ENCODE measurements around the gene DDI1. TPM values are rescaled to one million over a fixed set of nuclear protein-coding genes. Genes with fewer than 3 reads are reported as not detected.

Gene DDI1
- total and polyA plus RNA-seq, 2 of the 4 experiments (the other 2 are of a cell fraction) = not detected

DNA sequence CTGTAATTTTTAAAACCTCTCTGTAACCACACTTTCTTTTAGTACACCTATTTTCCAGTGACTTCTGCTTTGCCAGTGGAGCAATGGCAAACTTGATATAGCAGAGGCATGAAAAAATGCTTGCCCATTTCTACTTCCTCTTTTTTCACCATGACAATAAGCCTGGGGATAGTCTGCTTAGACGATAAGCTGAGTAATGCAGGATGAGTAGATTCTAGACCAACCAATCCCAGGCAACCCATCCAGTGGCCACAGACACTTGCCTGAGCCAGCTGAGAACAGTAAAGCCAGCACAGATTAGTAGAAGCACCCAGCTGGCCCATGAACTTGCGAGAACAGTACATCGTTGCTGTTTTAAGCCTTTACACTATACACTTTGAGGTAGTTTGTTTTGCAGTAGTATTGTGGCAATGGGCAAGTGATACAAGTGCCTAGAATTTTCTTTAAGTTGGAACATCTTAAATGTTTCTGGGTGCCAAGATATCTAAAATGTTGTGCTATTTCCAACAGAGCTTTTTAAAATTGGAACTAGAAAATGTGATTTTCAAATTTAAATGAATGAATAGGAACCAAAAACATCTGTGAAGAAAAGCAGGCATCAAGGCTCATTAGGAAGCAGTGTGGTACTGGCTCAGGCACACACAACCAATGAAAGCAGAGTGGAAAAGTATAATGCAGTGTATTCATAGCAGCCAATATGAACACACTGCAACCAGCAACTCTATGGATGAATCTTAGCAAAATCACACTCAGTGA, 37.7 kb downstream of the DDI1 start:
- no peak overlapping the region for H3K56ac ChIP-seq (ENCODE audit: extremely low read depth, insufficient read depth, low read length)
- no peak overlapping the region for H2BK15ac ChIP-seq (ENCODE audit: low read depth, low read length)
- H3K9me3 ChIP-seq (ENCODE audit: control insufficient read depth, insufficient read depth, low read length) = no peaks in the 10 kb centered on the region
- intact Hi-C loops (cut with micrococcal nuclease) (no loop called here), dilution Hi-C loops (cut with HindIII; ENCODE audit: low sequenced_read_pairs, unreplicated experiment) (no loop called here), in situ Hi-C loops (cut with MboI; ENCODE audit: low sequenced_read_pairs) (no loop called here)
- H3K9me1 ChIP-seq (ENCODE audit: insufficient read depth, low read length) = no peaks in the 10 kb centered on the region
- DNase-seq (peak; percentile 58), ATAC-seq (ENCODE audit: low read depth) (peak; percentile 63; the same call in 1 of the 2 replicates)
- no peak overlapping the region for H4K8ac ChIP-seq (ENCODE audit: low read depth in 2 of 2, low read length in 2 of 2)
- no peaks in the 10 kb centered on the region for H3K36me3 ChIP-seq (ENCODE audit: control insufficient read depth, insufficient read depth, low read length)
- H2AK5ac ChIP-seq (ENCODE audit: low read depth, low read length) = no peak overlapping the region
- H3K14ac ChIP-seq (replicated peaks; ENCODE audit: low read depth, low read length) = 0 out of 2 replicates have a peak overlapping the region, but pooled peaks have one; percentile 2
- ChIA-PET CTCF (no interaction called here), POLR2A (ENCODE audit: unreplicated experiment) (no interaction called here)
- H2AK9ac ChIP-seq (replicated peaks; ENCODE audit: low read depth, low read length, poor library complexity) = no peak overlapping the region
- TF ChIP-seq CHD1 (IDR thresholded peaks at IDR 0.05; ENCODE audit: low read depth, low read length) (no peak), BHLHE40 (IDR thresholded peaks at IDR 0.05; ENCODE audit: low read depth, low read length) (no peak), MAFK (IDR thresholded peaks at IDR 0.05; ENCODE audit: low read depth, low read length) (no peak), RCOR1 (IDR thresholded peaks at IDR 0.05; ENCODE audit: insufficient replicate concordance, low read length) (no peak), MXI1 (IDR thresholded peaks at IDR 0.05; ENCODE audit: borderline replicate concordance, low read depth, low read length) (no peak), MAZ (IDR thresholded peaks at IDR 0.05; ENCODE audit: borderline replicate concordance, low read depth, low read length) (no peak), NFE2L2 (IDR thresholded peaks at IDR 0.05; ENCODE audit: low read depth, low read length) (no peak)
- TF ChIP-seq, protein P1, sequence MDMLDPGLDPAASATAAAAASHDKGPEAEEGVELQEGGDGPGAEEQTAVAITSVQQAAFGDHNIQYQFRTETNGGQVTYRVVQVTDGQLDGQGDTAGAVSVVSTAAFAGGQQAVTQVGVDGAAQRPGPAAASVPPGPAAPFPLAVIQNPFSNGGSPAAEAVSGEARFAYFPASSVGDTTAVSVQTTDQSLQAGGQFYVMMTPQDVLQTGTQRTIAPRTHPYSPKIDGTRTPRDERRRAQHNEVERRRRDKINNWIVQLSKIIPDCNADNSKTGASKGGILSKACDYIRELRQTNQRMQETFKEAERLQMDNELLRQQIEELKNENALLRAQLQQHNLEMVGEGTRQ (IDR thresholded peaks at IDR 0.05; ENCODE audit: low read depth, low read length) = no peak
- no peak overlapping the region for H3K23ac ChIP-seq (ENCODE audit: low read depth, low read length)
- H3K4ac ChIP-seq (ENCODE audit: low read depth, low read length) = no peak overlapping the region
- no TSS peak for BruUV-seq (replicated peaks)
- no peaks in the 10 kb centered on the region for H3K27me3 ChIP-seq (ENCODE audit: control insufficient read depth, insufficient read depth, low read length)
- no peak overlapping the region for H2BK120ac ChIP-seq (ENCODE audit: low read depth, low read length)
- no peak overlapping the region for H3K9ac ChIP-seq (ENCODE audit: low read depth, low read length)
- no peak overlapping the region for H4K5ac ChIP-seq (ENCODE audit: low read depth, low read length)
- H3K27ac ChIP-seq (ENCODE audit: insufficient read depth, low read length) = no peak overlapping the region
- WGBS, 2 experiments (ENCODE audit: extremely low coverage in 2 of 2, insufficient read length in 1 of 2) = no CpG with 5 or more reads among the region's 3 CpGs
- no peaks in the 10 kb centered on the region for H3K4me1 ChIP-seq (ENCODE audit: control insufficient read depth, insufficient read depth, low read length)
- H2AFZ ChIP-seq (replicated peaks; ENCODE audit: low read length, poor library complexity) = no peak overlapping the region
- no peak overlapping the region for H3K18ac ChIP-seq (ENCODE audit: low read depth, low read length)
- H4K91ac ChIP-seq (ENCODE audit: insufficient read depth, low read depth, low read length) = no peak overlapping the region
- no peaks in the 10 kb centered on the region for H3K79me1 ChIP-seq (ENCODE audit: low read depth in 1 of 2, low read length in 2 of 2)
- H2BK20ac ChIP-seq (ENCODE audit: low read depth, low read length) = no peak overlapping the region
- no peak overlapping the region for H3K4me3 ChIP-seq (ENCODE audit: insufficient read depth, low read depth, low read length)
- no peak overlapping the region for H2BK5ac ChIP-seq (ENCODE audit: low read depth, low read length, poor library complexity, severe bottlenecking)
- no peak overlapping the region for H3K4me2 ChIP-seq (ENCODE audit: low read depth, low read length)
- no peaks in the 10 kb centered on the region for H4K20me1 ChIP-seq (ENCODE audit: insufficient read depth, low read length)

Measured in IMR-90 (cell line).